Heart left ventricle (tissue), 16 donors: ENCODE data around the gene CTNND2. TPM values are rescaled to one million over a fixed set of nuclear protein-coding genes. Genes with fewer than 3 reads are reported as not detected.

Experiments used
- ATAC-seq, 4 donors: fragments of 200-7000 bp; cut with Tn5 transposase; one replicate each; pipeline ENCODE4 v1.9.1; 2020 to 2022; ENCODE audit warnings: moderate library complexity in 4 of 4, mild to moderate bottlenecking in 3 of 4, moderate number of reproducible peaks in 1 of 4
- DNase-seq, 5 donors: peaks; one replicate each; pipeline ENCODE4 v3.0.0-alpha.2; 2020
- H3K27ac ChIP-seq, 12 donors: fragments of 200-600 bp; sonication (generic) in 4 of 12; one replicate each; pipeline versions ENCODE4 v1.5.0 to v1.8.0; 2016 to 2022; ENCODE audit warnings: mild to moderate bottlenecking in 2 of 12
- H3K27me3 ChIP-seq, 9 donors: fragments of 200-600 bp; sonication (generic) in 2 of 9; one replicate each; pipeline versions ENCODE4 v1.5.1 to v1.8.0; 2016 to 2022; ENCODE audit warnings: mild to moderate bottlenecking in 3 of 9
- H3K36me3 ChIP-seq, 9 donors: fragments of 200-600 bp; sonication (generic) in 2 of 9; one replicate each; pipeline versions ENCODE4 v1.5.0 to v1.8.0; 2018 to 2022; ENCODE audit warnings: mild to moderate bottlenecking in 2 of 9
- H3K4me1 ChIP-seq, 12 donors: fragments of 200-600 bp; sonication (generic) in 4 of 12; one replicate each; pipeline versions ENCODE4 v1.5.0 to v1.8.0; 2016 to 2022; ENCODE audit warnings: mild to moderate bottlenecking in 3 of 12
- H3K4me3 ChIP-seq, 12 donors: fragments of 200-600 bp; sonication (generic) in 4 of 12; one replicate each; pipeline versions ENCODE4 v1.5.0 to v1.8.0; 2017 to 2022; ENCODE audit warnings: mild to moderate bottlenecking in 9 of 12, moderate library complexity in 4 of 12
- H3K9me3 ChIP-seq, 12 donors: fragments of 200-600 bp; sonication (generic) in 4 of 12; one replicate each; pipeline versions ENCODE4 v1.5.0 to v1.8.0; 2016 to 2022; ENCODE audit warnings: mild to moderate bottlenecking in 1 of 12
- CTCF ChIP-seq, 12 donors: fragments of 200-600 bp; sonication (generic) in 4 of 12; IDR thresholded peaks; one replicate each; pipeline versions ENCODE4 v1.5.0 to v1.8.0; 2018 to 2022; ENCODE audit warnings: antibody characterized with exemption in 12 of 12, mild to moderate bottlenecking in 5 of 12
- POLR2A ChIP-seq, 2 donors: fragments of 450-650 bp; IDR thresholded peaks; one replicate each; pipeline ENCODE4 v1.6.1; 2017; ENCODE audit warnings: antibody characterized with exemption in 2 of 2, mild to moderate bottlenecking in 2 of 2, moderate library complexity in 2 of 2
- WGBS, 4 donors: extraction: QIAGEN DNeasy Blood & Tissue Kit in 2 of 4; methylation state at CpG; one replicate each; pipeline versions ENCODE4 v1.1.5 to v1.1.7; 2013 to 2018; 5-methylcytosine and 5-hydroxymethylcytosine counted together
- intact Hi-C, 10 donors: fragments of 100-400 bp; cut with DNase I; formaldehyde crosslinking; loops; one replicate each; pipeline versions ENCODE4 v1.11.1 to v1.14.2; 2022
- polyA plus RNA-seq, 2 donors: library from polyadenylated mRNA; stranded (reverse); fragments of 200-250 nt; gene quantifications; one replicate each; pipeline ENCODE4 v1.2.3, GENCODE V29; 2013
- total RNA-seq, 9 donors: library from RNA; depleted of rRNA in 2 of 9; stranded (reverse); fragments of >200 nt in 2 of 9; fragmentation: NEBNext Ultra II Directional in 3 of 9; extraction: Animal tissue kit (Norgen Biotek cat#: 25700) in 3 of 9; gene quantifications; one replicate each; pipeline versions ENCODE4 v1.1.0 to v1.2.4, GENCODE V29; 2016 to 2023
- donor health status: ischemic (EF 13 %, LVEDD 7.1; RV severe dilation, severe dysfunction).
- donor health status: healthy with polysubstance abuse.
- donor health status: DM: no; HTN: yes; CAD: no.
- donor health status: DM: no; HTN: no; CAD: no.
- donor health status: ischemic (EF 25% LVEDD 6.9; RV normal size, moderate dysfunction).
- donor health status: ischemic (EF 25% LVEDD 5.7; RV mildly dilated, moderate dysfunction).
- donor health status: healthy.
- donor health status: DM: yes; HTN: yes; CAD: no.
- donor health status: ischemic (EF 35%, LVEDD 5.7; RV mildly dilated, moderate dysfunction).
- donor health status: nonischemic (EF 11% LVEDD 7.7; RV severe dilation, severe dysfunction).
- donor health status: DM: yes; HTN: yes; CAD: no.
- donor health status: PGD.
- donor health status: ischemic (EF 29% LVEDD 5.4; RV normal size, mild dysfunction).
- donor health status: nonischemic (EF 23%, LVEDD 6.1; RV moderate dilation, normal function).

CTNND2 gene
- total and polyA plus RNA-seq, 11 donors, result 4.0 to 36.8 (median 20.2) TPM

- peaks cover 0 to 3% (median 0%) of the 10 kb centered on the region in 12 donors for H3K9me3 ChIP-seq
- TF ChIP-seq CTCF (IDR thresholded peaks at IDR 0.05), result no peak
- TF ChIP-seq POLR2A (IDR thresholded peaks at IDR 0.05), result no peak
- no peak overlapping the region for H3K27ac ChIP-seq
- H3K36me3 ChIP-seq, result no peaks in the 10 kb centered on the region
- no peaks in the 10 kb centered on the region for H3K27me3 ChIP-seq
- intact Hi-C loops, result no loop called here
- DNase-seq, result no peak
- WGBS, 4 donors, result 63 to 70% (median 67%) methylated on average over 1 of the region's 1 CpG
- no peak overlapping the region for H3K4me3 ChIP-seq
- ATAC-seq, result peak in 1 of 4 donors; percentile 45
- peaks cover 0 to 6% (median 0%) of the 10 kb centered on the region in 12 donors for H3K4me1 ChIP-seq
Measured at GRCh38 chr5:11791792-11792191, 112.5 kb downstream of the CTNND2 start.

GRCh38 chr5:11790201-11790600 lies 114.0 kb downstream of the CTNND2 start:
- peaks cover 0 to under 1% (median 0%) of the 10 kb centered on the region in 12 donors for H3K9me3 ChIP-seq
- no peaks in the 10 kb centered on the region for H3K27me3 ChIP-seq
- H3K4me3 ChIP-seq, result no peak overlapping the region
- no peaks in the 10 kb centered on the region for H3K36me3 ChIP-seq
- intact Hi-C loops, result no loop called here
- 39 to 91% (median 41%) methylated on average over 1 to 2 of the region's 2 CpGs for WGBS, 4 donors
- no peak overlapping the region for H3K27ac ChIP-seq
- TF ChIP-seq POLR2A (IDR thresholded peaks at IDR 0.05), result no peak
- no peak for TF ChIP-seq CTCF (IDR thresholded peaks at IDR 0.05)
- DNase-seq (no peak), ATAC-seq (no peak)
- H3K4me1 ChIP-seq, result peaks cover 0 to 6% (median 0%) of the 10 kb centered on the region in 12 donors

- WGBS, 4 donors, result 63 to 79% (median 74%) methylated on average over 5 to 6 of the region's 6 CpGs
- H3K27me3 ChIP-seq, result no peaks in the 10 kb centered on the region
- peaks cover 0 to 8% (median 0%) of the 10 kb centered on the region in 12 donors for H3K9me3 ChIP-seq
- DNase-seq (peak in 3 of 5 donors; percentile 11 to 67 (median 35)), ATAC-seq (peak; percentile 58 to 95 (median 82))
- no peaks in the 10 kb centered on the region for H3K4me1 ChIP-seq
- intact Hi-C loops, result no loop called here
- no peaks in the 10 kb centered on the region for H3K36me3 ChIP-seq
- H3K27ac ChIP-seq, result no peak overlapping the region
- TF ChIP-seq CTCF (IDR thresholded peaks at IDR 0.05) (no peak), POLR2A (IDR thresholded peaks at IDR 0.05) (no peak)
- no peak overlapping the region for H3K4me3 ChIP-seq
Measured at GRCh38 chr5:11785771-11786352, 118.4 kb downstream of the CTNND2 start.

- 81 to 86% (median 85%) methylated on average over 4 of the region's 4 CpGs for WGBS, 4 donors
- Histone ChIP-seq H3K4me1 (no peaks in the 10 kb centered on the region), H3K36me3 (no peaks in the 10 kb centered on the region), H3K9me3 (peaks cover 0 to 8% (median 0%) of the 10 kb centered on the region in 12 donors), H3K4me3 (no peak overlapping the region), H3K27me3 (no peaks in the 10 kb centered on the region), H3K27ac (no peak overlapping the region)
- TF ChIP-seq CTCF (IDR thresholded peaks at IDR 0.05) (no peak), POLR2A (IDR thresholded peaks at IDR 0.05) (no peak)
- no peak for ATAC-seq
- intact Hi-C loops, result no loop called here
- no peak for DNase-seq
Measured at GRCh38 chr5:11780641-11781345, 123.5 kb downstream of the CTNND2 start.
